B cell (primary cell): Measurements from ENCODE around the gene OR6N2. TPM values are rescaled to one million over a fixed set of nuclear protein-coding genes. Genes with fewer than 3 reads are reported as not detected.

Experiments
- ATAC-seq: fragments of 200-7000 bp; cut with Tn5 transposase; one replicate; pipeline ENCODE4 v1.10.0; 2021; ENCODE audit warnings: low read depth, mild to moderate bottlenecking, moderate number of reproducible peaks, moderate library complexity
- CTCF ChIA-PET: fragments of 350-600 bp; sonication (Branson Sonifier 250); formaldehyde crosslinking; loops from one replicate; lab custom pipeline; 2021; ENCODE audit warnings: antibody characterized with exemption, inconsistent platforms; lab: Charles Lee
- POLR2A ChIA-PET: fragments of 350-600 bp; sonication (Branson Sonifier 250); formaldehyde crosslinking; loops from one replicate; lab custom pipeline; 2021; ENCODE audit warnings: antibody characterized with exemption; lab: Charles Lee
- DNase-seq: peaks from one replicate; pipeline ENCODE4 v3.0.0; 2013
- H2AFZ ChIP-seq: 2 replicates; pipeline ENCODE4 v1.6.1; 2012; ENCODE audit warnings: mild to moderate bottlenecking, low read depth, low read length; ENCODE audit not compliant: insufficient read depth, poor library complexity, severe bottlenecking
- H3K27ac ChIP-seq, 2 donors: 1 replicate in 1 of 2; 2 replicates in 1 of 2; pipeline ENCODE4 v1.5.1; 2012 to 2013; ENCODE audit warnings: low read length in 2 of 2, mild to moderate bottlenecking in 2 of 2, moderate library complexity in 1 of 2
- H3K27me3 ChIP-seq, 4 experiments: fragments of 200-600 bp in 1 of 4; sonication (generic) in 1 of 4; replicated peaks in 1 of 4; 1 replicate in 2 of 4; 2 replicates in 2 of 4; pipeline versions ENCODE4 v1.6.1 to v1.7.0; 2013 to 2016; ENCODE audit warnings: low read length in 3 of 4, mild to moderate bottlenecking in 2 of 4, mixed read lengths in 1 of 4, moderate library complexity in 1 of 4; ENCODE audit not compliant: insufficient read depth in 4 of 4, control insufficient read depth in 3 of 4; ENCODE audit errors: control extremely low read depth in 1 of 4
- H3K36me3 ChIP-seq, 2 experiments: replicated peaks in 1 of 2; 1 replicate in 1 of 2; 2 replicates in 1 of 2; pipeline versions ENCODE4 v1.6.1 to v1.7.1; 2013; ENCODE audit warnings: low read length in 1 of 2; ENCODE audit not compliant: insufficient read depth in 2 of 2, control insufficient read depth in 1 of 2; ENCODE audit errors: control extremely low read depth in 1 of 2, extremely low read depth in 1 of 2
- H3K4me1 ChIP-seq, 2 donors: fragments of 200-600 bp in 1 of 2; sonication (generic) in 1 of 2; 1 replicate in 1 of 2; 2 replicates in 1 of 2; pipeline versions ENCODE4 v1.5.1 to v1.6.1; 2013 to 2017; ENCODE audit warnings: low read length in 2 of 2; ENCODE audit not compliant: control insufficient read depth in 2 of 2, insufficient read depth in 2 of 2
- H3K4me2 ChIP-seq: replicated peaks from 2 replicates; pipeline ENCODE3; 2012; ENCODE audit warnings: mild to moderate bottlenecking, low read depth, low read length; ENCODE audit not compliant: poor library complexity, severe bottlenecking
- H3K4me3 ChIP-seq, 5 experiments: fragments of 200-600 bp in 1 of 5; sonication (generic) in 1 of 5; 1 replicate in 3 of 5; 2 replicates in 2 of 5; pipeline versions ENCODE4 v1.5.1 to v1.7.0; 2011 to 2016; ENCODE audit warnings: low read length in 4 of 5, mild to moderate bottlenecking in 4 of 5, low read depth in 2 of 5, control low read depth in 1 of 5, moderate library complexity in 1 of 5; ENCODE audit not compliant: insufficient read depth in 1 of 5; ENCODE audit errors: control extremely low read depth in 1 of 5, extremely low read depth in 1 of 5
- H3K79me2 ChIP-seq: fragments of 200-600 bp; sonication (generic); one replicate; pipeline ENCODE4 v1.6.0; 2016; ENCODE audit warnings: low read length; ENCODE audit not compliant: control insufficient read depth, insufficient read depth
- H3K9ac ChIP-seq: fragments of 200-600 bp; sonication (generic); 2 replicates; pipeline ENCODE4 v1.6.1; 2017; ENCODE audit warnings: mild to moderate bottlenecking, low read length, moderate library complexity
- H3K9me3 ChIP-seq, 3 donors: one replicate each; pipeline versions ENCODE4 v1.6.1 to v1.7.1; 2013; ENCODE audit warnings: low read length in 2 of 3; ENCODE audit not compliant: control insufficient read depth in 2 of 3, insufficient read depth in 1 of 3; ENCODE audit errors: control extremely low read depth in 1 of 3
- H4K20me1 ChIP-seq: 2 replicates; pipeline ENCODE4 v1.6.0; 2012; ENCODE audit warnings: mild to moderate bottlenecking, low read length; ENCODE audit not compliant: insufficient read depth, control insufficient read depth, poor library complexity, severe bottlenecking
- H3K27ac Mint-ChIP-seq: one replicate; pipeline ENCODE4 v1.8.0; 2021; ENCODE audit warnings: mixed read lengths
- H3K27me3 Mint-ChIP-seq: one replicate; pipeline ENCODE4 v1.8.0; 2021; ENCODE audit warnings: mixed read lengths
- H3K4me1 Mint-ChIP-seq: one replicate; pipeline ENCODE4 v1.8.0; 2021; ENCODE audit warnings: mixed read lengths
- H3K4me3 Mint-ChIP-seq: one replicate; pipeline ENCODE4 v1.8.0; 2021; ENCODE audit warnings: mixed read lengths
- H3K9me3 Mint-ChIP-seq: one replicate; pipeline ENCODE4 v1.8.0; 2022; ENCODE audit warnings: mixed read lengths; ENCODE audit not compliant: insufficient read depth
- CTCF ChIP-seq: fragments of 200-600 bp; IDR thresholded peaks from one replicate; pipeline ENCODE4 v1.8.0; 2022; ENCODE audit warnings: antibody characterized with exemption, mild to moderate bottlenecking
- EZH2 ChIP-seq: IDR thresholded peaks from 2 replicates; pipeline ENCODE4 v1.6.1; 2012; ENCODE audit warnings: borderline replicate concordance, low read depth, mild to moderate bottlenecking, moderate library complexity, low read length; ENCODE audit not compliant: insufficient read depth, poor library complexity, severe bottlenecking
- WGBS: methylation state at CpG from one replicate; pipeline ENCODE4 v1.1.5; 2013; ENCODE audit warnings: missing lambda C conversion rate; ENCODE audit not compliant: insufficient coverage; 5-methylcytosine and 5-hydroxymethylcytosine counted together
- intact Hi-C: fragments of 100-400 bp; cut with micrococcal nuclease; formaldehyde crosslinking; loops from one replicate; pipeline ENCODE4 v1.10.0; 2022
- polyA plus RNA-seq: library from polyadenylated mRNA; depleted of rRNA; stranded (reverse); fragments of >200 nt; gene quantifications from 2 replicates; pipeline ENCODE4 v1.2.3, GENCODE V29; 2012
- total RNA-seq, 2 donors: library from RNA; stranded (reverse); fragments of 120-200 nt in 1 of 2; gene quantifications; 1 replicate in 1 of 2; 2 replicates in 1 of 2; pipeline versions ENCODE4 v1.2.3 to v1.2.4, GENCODE V29; 2013 to 2022

OR6N2 gene
- total and polyA plus RNA-seq, 2 donors (not counting 1 experiment from before 2014, with no cell fraction given) = not detected

GRCh38 chr1:158799689-158800088 lies 18.7 kb upstream of the OR6N2 start:
- CTCF ChIA-PET = no interaction called here
- WGBS = 88% methylated on average over 1 of the region's 4 CpGs
- intact Hi-C loops = no loop called here

GRCh38 chr1:158798531-158798930 lies 17.5 kb upstream of the OR6N2 start:
- ATAC-seq = no peak
- DNase-seq = no peak

More at GRCh38 chr1:158799689-158800088, 18.7 kb upstream of the OR6N2 start:
- Histone ChIP-seq H3K27ac (no peak overlapping the region), H3K4me3 (no peak overlapping the region), H3K36me3 (no peaks in the 10 kb centered on the region), H2AFZ (no peak overlapping the region), H3K4me1 (no peaks in the 10 kb centered on the region), H3K9me3 (no peaks in the 10 kb centered on the region), H3K9ac (no peak overlapping the region), H3K27me3 (peaks cover 0 to 8% (median 0%) of the 10 kb centered on the region in 4 experiments), H4K20me1 (no peaks in the 10 kb centered on the region), H3K79me2 (no peaks in the 10 kb centered on the region), H3K4me2 (no peak overlapping the region)
- Mint-ChIP-seq H3K9me3 (no peaks in the 10 kb centered on the region), H3K4me3 (no peak overlapping the region), H3K27me3 (peaks cover 30% of the 10 kb centered on the region), H3K4me1 (peaks cover 3% of the 10 kb centered on the region), H3K27ac (no peak overlapping the region)
- ATAC-seq (no peak), DNase-seq (no peak)
- TF ChIP-seq CTCF = no peak
- TF ChIP-seq EZH2 = no peak
- POLR2A ChIA-PET = no interaction called here

More at GRCh38 chr1:158798531-158798930, 17.5 kb upstream of the OR6N2 start:
- no peaks in the 10 kb centered on the region for H4K20me1 ChIP-seq
- Mint-ChIP-seq H3K9me3 (no peaks in the 10 kb centered on the region), H3K4me1 (peaks cover 3% of the 10 kb centered on the region), H3K27ac (no peak overlapping the region), H3K27me3 (peaks cover 34% of the 10 kb centered on the region), H3K4me3 (no peak overlapping the region)
- no peak overlapping the region for H3K4me2 ChIP-seq
- no peaks in the 10 kb centered on the region for H3K9me3 ChIP-seq
- H3K27me3 ChIP-seq = peaks cover 0 to 6% (median 0%) of the 10 kb centered on the region in 4 experiments
- no peak overlapping the region for H2AFZ ChIP-seq
- CTCF ChIA-PET = no interaction called here
- intact Hi-C loops = no loop called here
- H3K27ac ChIP-seq = no peak overlapping the region
- WGBS = 100% methylated on average over 3 of the region's 3 CpGs
- H3K79me2 ChIP-seq = no peaks in the 10 kb centered on the region
- H3K4me3 ChIP-seq = no peak overlapping the region
- H3K9ac ChIP-seq = no peak overlapping the region
- TF ChIP-seq EZH2 = no peak
- TF ChIP-seq CTCF = peak; percentile 22
- no peaks in the 10 kb centered on the region for H3K36me3 ChIP-seq
- H3K4me1 ChIP-seq = no peaks in the 10 kb centered on the region
- POLR2A ChIA-PET = no interaction called here
